IMR-90 (cell line): ENCODE measurements around the gene ESRRB.

Experiments
- CEBPB ChIP-seq: IDR thresholded peaks from 2 replicates; pipeline ENCODE4 v1.6.1; 2012; ENCODE audit warnings: low read depth, low read length, improper control_type of control experiment
- MAFK ChIP-seq: IDR thresholded peaks from 2 replicates; pipeline ENCODE4 v1.6.1; 2012; ENCODE audit warnings: low read depth, low read length, improper control_type of control experiment
- POLR2A ChIP-seq: IDR thresholded peaks from 2 replicates; pipeline ENCODE4 v1.6.1; 2012; ENCODE audit warnings: mild to moderate bottlenecking, low read depth, low read length
- SMC3 ChIP-seq: fragments of 150-350 bp; IDR thresholded peaks from 2 replicates; pipeline ENCODE4 v1.6.1; 2016; ENCODE audit warnings: low read depth, mild to moderate bottlenecking, antibody characterized with exemption, low read length, moderate library complexity
- TF ChIP-seq, protein P1 (sequence below): conservative IDR thresholded peaks from 2 replicates; pipeline ENCODE4 v1.5.1; 2012; ENCODE audit warnings: mild to moderate bottlenecking, low read depth, low read length, improper control_type of control experiment

DNA sequence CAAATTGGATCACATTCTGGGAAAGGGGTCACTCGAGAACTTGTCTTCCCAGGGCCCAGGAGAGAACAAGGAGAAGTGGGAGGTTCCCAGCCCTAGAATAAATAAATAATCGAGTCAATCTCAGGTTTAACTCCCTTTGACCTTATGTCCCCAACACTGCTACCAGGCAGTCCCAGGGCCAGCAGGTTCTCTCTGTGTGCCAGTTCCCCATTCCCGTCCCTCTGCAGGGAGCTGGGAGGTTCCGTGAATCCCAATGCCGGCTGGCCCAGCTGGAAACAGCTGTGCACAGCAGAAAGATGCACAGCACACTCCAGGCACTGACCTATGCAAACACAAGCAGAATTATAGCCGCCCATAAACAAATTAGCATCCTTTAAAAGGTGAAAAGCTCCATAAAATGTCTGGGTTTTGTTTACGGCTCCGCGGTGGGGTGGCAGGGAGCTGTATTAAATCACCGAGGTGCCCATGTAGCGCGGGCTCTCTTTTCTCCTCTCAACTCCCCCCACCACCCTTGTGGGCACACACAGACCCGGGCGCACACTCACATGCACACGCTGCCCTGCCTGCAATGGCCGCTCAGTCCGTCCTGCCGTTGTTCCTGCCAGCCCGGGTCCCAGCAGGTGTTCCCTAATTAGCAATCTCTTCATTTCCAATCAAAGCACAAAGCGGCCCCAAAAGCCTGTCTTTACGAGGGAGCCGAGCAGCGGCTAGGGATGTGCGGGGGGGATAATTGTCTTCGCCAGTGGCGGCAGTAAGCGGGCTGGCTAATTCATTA, 46.6 kb upstream of the ESRRB start:
- TF ChIP-seq, protein P1, sequence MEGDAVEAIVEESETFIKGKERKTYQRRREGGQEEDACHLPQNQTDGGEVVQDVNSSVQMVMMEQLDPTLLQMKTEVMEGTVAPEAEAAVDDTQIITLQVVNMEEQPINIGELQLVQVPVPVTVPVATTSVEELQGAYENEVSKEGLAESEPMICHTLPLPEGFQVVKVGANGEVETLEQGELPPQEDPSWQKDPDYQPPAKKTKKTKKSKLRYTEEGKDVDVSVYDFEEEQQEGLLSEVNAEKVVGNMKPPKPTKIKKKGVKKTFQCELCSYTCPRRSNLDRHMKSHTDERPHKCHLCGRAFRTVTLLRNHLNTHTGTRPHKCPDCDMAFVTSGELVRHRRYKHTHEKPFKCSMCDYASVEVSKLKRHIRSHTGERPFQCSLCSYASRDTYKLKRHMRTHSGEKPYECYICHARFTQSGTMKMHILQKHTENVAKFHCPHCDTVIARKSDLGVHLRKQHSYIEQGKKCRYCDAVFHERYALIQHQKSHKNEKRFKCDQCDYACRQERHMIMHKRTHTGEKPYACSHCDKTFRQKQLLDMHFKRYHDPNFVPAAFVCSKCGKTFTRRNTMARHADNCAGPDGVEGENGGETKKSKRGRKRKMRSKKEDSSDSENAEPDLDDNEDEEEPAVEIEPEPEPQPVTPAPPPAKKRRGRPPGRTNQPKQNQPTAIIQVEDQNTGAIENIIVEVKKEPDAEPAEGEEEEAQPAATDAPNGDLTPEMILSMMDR = no peak
- TF ChIP-seq CEBPB (no peak), POLR2A (no peak), MAFK (no peak), SMC3 (no peak)
